Measurements from ENCODE around the gene TST. TPM values are rescaled to one million over a fixed set of nuclear protein-coding genes. Genes with fewer than 3 reads are reported as not detected.

The TST gene
- total RNA-seq, 3 donors from 2014 or later (not counting 1 experiment from before 2014, with no cell fraction given): 3.1 to 4.9 (median 4.3) TPM

Other genes with a start within 250 kb of the TST start
- gene IFT27, start 243.3 kb downstream of the TST start, total RNA-seq: 10 to 100 TPM; 16.5 to 30.1 (median 27.1) TPM
- gene PVALB, start 202.4 kb downstream of the TST start, total RNA-seq: under 1 TPM in 1 of 3 donors, not detected in 2; 0.99 TPM
- gene NCF4, start 158.4 kb downstream of the TST start, total RNA-seq: 10 to 100 TPM in 1 of 3 donors, 1 to 10 TPM in 2; 2.6 to 33.2 (median 3.1) TPM
- gene CSF2RB, start 105.8 kb downstream of the TST start, total RNA-seq: 100 to 1,000 TPM in 1 of 3 donors, 1 to 10 TPM in 2; 3.8 to 274 (median 8.2) TPM
- gene MPST, start 295 bp upstream of the TST start, total RNA-seq: 10 to 100 TPM; 21.4 to 23.9 (median 22.9) TPM
- 10 to 100 TPM; 21.3 to 29.4 (median 22.9) TPM for gene KCTD17, start 32.3 kb upstream of the TST start, total RNA-seq
- gene TMPRSS6, start 90.3 kb upstream of the TST start, total RNA-seq: 1 to 10 TPM; 1.1 to 4.7 (median 3.4) TPM
- 1,000 to 10,000 TPM in 2 of 3 donors, 100 to 1,000 TPM in 1; 905 to 1,386 (median 1,021) TPM for gene IL2RB, start 130.5 kb upstream of the TST start, total RNA-seq
- 10 to 100 TPM in 1 of 3 donors, 1 to 10 TPM in 2; 6.0 to 10.3 (median 6.7) TPM for gene C1QTNF6, start 168.8 kb upstream of the TST start, total RNA-seq
- gene SSTR3, start 193.0 kb upstream of the TST start, total RNA-seq: under 1 TPM; 0.20 to 0.64 (median 0.23) TPM
- 100 to 1,000 TPM; 647 to 744 (median 741) TPM for gene RAC2, start 224.8 kb upstream of the TST start, total RNA-seq